CD14-positive monocyte (primary cell): ENCODE results near the gene TSHZ1. TPM values are rescaled to one million over a fixed set of nuclear protein-coding genes. Genes with fewer than 3 reads are reported as not detected.

Experiments
- DNase-seq, 3 donors: peaks; one replicate each; pipeline ENCODE4 v3.0.0-alpha.2; 2011 to 2022
- H2AFZ ChIP-seq: 2 replicates; pipeline ENCODE4 v1.6.0; 2012; ENCODE audit warnings: mild to moderate bottlenecking, low read depth, low read length, inconsistent platforms; ENCODE audit not compliant: insufficient read depth, poor library complexity, severe bottlenecking
- H3K27ac ChIP-seq, 2 donors: 1 replicate in 1 of 2; 2 replicates in 1 of 2; pipeline ENCODE4 v1.5.1; 2012 to 2013; ENCODE audit warnings: low read length in 2 of 2, control low read depth in 1 of 2, inconsistent platforms in 1 of 2, low read depth in 1 of 2, mild to moderate bottlenecking in 1 of 2
- H3K27me3 ChIP-seq, 2 donors: one replicate each; pipeline versions ENCODE4 v1.6.0 to v1.6.1; 2011 to 2013; ENCODE audit warnings: low read length in 2 of 2; ENCODE audit not compliant: control insufficient read depth in 2 of 2, insufficient read depth in 2 of 2
- H3K36me3 ChIP-seq, 2 donors: replicated peaks in 1 of 2; 1 replicate in 1 of 2; 2 replicates in 1 of 2; pipeline versions ENCODE4 v1.5.1 to v1.6.1; 2012 to 2013; ENCODE audit warnings: low read length in 2 of 2, control low read depth in 1 of 2, inconsistent platforms in 1 of 2, mild to moderate bottlenecking in 1 of 2; ENCODE audit not compliant: insufficient read depth in 2 of 2, control insufficient read depth in 1 of 2
- H3K4me1 ChIP-seq, 2 donors: 1 replicate in 1 of 2; 2 replicates in 1 of 2; pipeline versions ENCODE4 v1.5.1 to v1.6.1; 2012 to 2013; ENCODE audit warnings: low read length in 2 of 2, control low read depth in 1 of 2, inconsistent platforms in 1 of 2, mild to moderate bottlenecking in 1 of 2, moderate library complexity in 1 of 2; ENCODE audit not compliant: insufficient read depth in 2 of 2, control insufficient read depth in 1 of 2
- H3K4me2 ChIP-seq: replicated peaks from 2 replicates; pipeline ENCODE3; 2012; ENCODE audit warnings: low read length, moderate library complexity, mild to moderate bottlenecking; ENCODE audit not compliant: poor library complexity, severe bottlenecking; ENCODE audit errors: extremely low read depth
- H3K4me3 ChIP-seq, 3 experiments: fragments of 200-600 bp in 1 of 3; sonication (generic) in 1 of 3; replicated peaks in 1 of 3; 1 replicate in 2 of 3; 2 replicates in 1 of 3; pipeline ENCODE4 v1.5.1; 2011 to 2013; ENCODE audit warnings: low read length in 3 of 3, mild to moderate bottlenecking in 3 of 3, control low read depth in 2 of 3, low read depth in 2 of 3, inconsistent platforms in 1 of 3, moderate library complexity in 1 of 3
- H3K79me2 ChIP-seq: 2 replicates; pipeline ENCODE4 v1.6.0; 2012; ENCODE audit warnings: mild to moderate bottlenecking, control low read depth, inconsistent platforms, low read length, moderate library complexity; ENCODE audit not compliant: insufficient read depth
- H3K9ac ChIP-seq: 2 replicates; pipeline ENCODE4 v1.6.0; 2017; ENCODE audit warnings: low read length, mild to moderate bottlenecking; ENCODE audit not compliant: insufficient read depth, poor library complexity, severe bottlenecking
- H3K9me3 ChIP-seq, 2 donors: replicated peaks in 1 of 2; 1 replicate in 1 of 2; 2 replicates in 1 of 2; pipeline versions ENCODE4 v1.5.1 to v1.6.1; 2012 to 2013; ENCODE audit warnings: low read length in 2 of 2, control low read depth in 1 of 2; ENCODE audit not compliant: control insufficient read depth in 1 of 2, insufficient read depth in 1 of 2
- H4K20me1 ChIP-seq: 2 replicates; pipeline ENCODE4 v1.6.0; 2012; ENCODE audit warnings: mild to moderate bottlenecking, low read length, control low read depth, moderate library complexity; ENCODE audit not compliant: insufficient read depth
- H3K27ac Mint-ChIP-seq, 7 donors: one replicate each; pipeline ENCODE4 v1.8.0; 2020; ENCODE audit warnings: mild to moderate bottlenecking in 7 of 7, mixed read lengths in 7 of 7, moderate library complexity in 6 of 7, inconsistent platforms in 2 of 7
- H3K27me3 Mint-ChIP-seq, 3 donors: one replicate each; pipeline ENCODE4 v1.8.0; 2021 to 2022; ENCODE audit warnings: low read depth in 3 of 3, mild to moderate bottlenecking in 3 of 3, mixed read lengths in 3 of 3, moderate library complexity in 3 of 3, inconsistent platforms in 1 of 3
- H3K36me3 Mint-ChIP-seq, 2 donors: one replicate each; pipeline ENCODE4 v1.8.0; 2020; ENCODE audit warnings: mixed read lengths in 2 of 2, inconsistent platforms in 1 of 2, mild to moderate bottlenecking in 1 of 2
- H3K4me1 Mint-ChIP-seq: one replicate; pipeline ENCODE4 v1.8.0; 2020; ENCODE audit warnings: mild to moderate bottlenecking, mixed read lengths
- H3K4me3 Mint-ChIP-seq, 2 donors: one replicate each; pipeline ENCODE4 v1.8.0; 2020; ENCODE audit warnings: mild to moderate bottlenecking in 2 of 2, mixed read lengths in 2 of 2, moderate library complexity in 1 of 2
- H3K9me3 Mint-ChIP-seq, 7 donors: one replicate each; pipeline ENCODE4 v1.8.0; 2020 to 2022; ENCODE audit warnings: mixed read lengths in 7 of 7, mild to moderate bottlenecking in 6 of 7, moderate library complexity in 6 of 7, inconsistent platforms in 2 of 7
- CTCF ChIP-seq: fragments of 200-600 bp; IDR thresholded peaks from one replicate; pipeline ENCODE4 v1.8.0; 2022; ENCODE audit warnings: antibody characterized with exemption, mild to moderate bottlenecking
- whole genome bisulfite sequencing: methylation state at CpG from one replicate; pipeline ENCODE4 v1.1.5; 2013; ENCODE audit warnings: missing lambda C conversion rate; ENCODE audit not compliant: insufficient coverage; 5-methylcytosine and 5-hydroxymethylcytosine counted together
- intact Hi-C, 2 donors: fragments of 100-400 bp; cut with micrococcal nuclease; formaldehyde crosslinking; loops; one replicate each; pipeline versions ENCODE4 v1.15.0 to v1.15.1; 2023
- polyA plus RNA-seq, 3 donors: library from polyadenylated mRNA; depleted of rRNA in 1 of 3; unstranded in 2 of 3; stranded (reverse) in 1 of 3; fragments of 300-500 nt in 2 of 3; fragments of >200 nt in 1 of 3; fragmentation: Illumina TruSeq in 2 of 3; gene quantifications; 1 replicate in 2 of 3; 2 replicates in 1 of 3; pipeline ENCODE4 v1.2.3, GENCODE V29; 2012 to 2021

Gene TSHZ1
- polyA plus RNA-seq, 3 donors, result 0.76 to 3.3 (median 1.4) TPM

DNA sequence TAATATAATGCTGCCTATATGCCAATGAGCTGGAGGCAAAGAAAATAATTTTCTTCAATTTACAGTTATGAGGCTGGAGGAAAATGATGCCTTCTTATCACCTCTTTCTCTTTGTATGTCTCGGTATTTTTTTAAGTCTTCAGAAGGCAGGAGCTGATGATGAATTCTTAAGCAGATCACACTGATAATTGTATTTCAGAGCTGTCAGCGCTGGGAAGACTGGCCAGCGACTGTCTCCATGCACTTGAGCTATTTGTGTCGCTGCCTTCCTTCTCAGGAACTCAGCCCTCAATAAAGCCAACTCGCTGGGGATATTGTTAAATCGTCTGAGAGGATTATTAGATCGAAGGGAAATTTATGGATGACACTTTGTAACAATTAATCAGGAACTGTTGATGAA is 42.0 kb upstream of the TSHZ1 start:
- no peak overlapping the region for H3K27ac Mint-ChIP-seq
- 93% methylated on average over 2 of the region's 7 CpGs for WGBS
- peaks cover 10% of the 10 kb centered on the region for H3K4me1 Mint-ChIP-seq
- no peak for DNase-seq
- no peak overlapping the region for H3K4me3 Mint-ChIP-seq
- H2AFZ ChIP-seq, result no peak overlapping the region
- no peaks in the 10 kb centered on the region for H3K27me3 ChIP-seq
- no peak overlapping the region for H3K27ac ChIP-seq
- peaks cover 7 to 12% (median 11%) of the 10 kb centered on the region in 3 donors for H3K27me3 Mint-ChIP-seq
- H3K36me3 Mint-ChIP-seq, result no peaks in the 10 kb centered on the region
- H3K36me3 ChIP-seq, result no peaks in the 10 kb centered on the region
- no peaks in the 10 kb centered on the region for H3K79me2 ChIP-seq
- no peak overlapping the region for H3K4me2 ChIP-seq
- no peaks in the 10 kb centered on the region for H4K20me1 ChIP-seq
- intact Hi-C loops, result no loop called here
- no peak overlapping the region for H3K9ac ChIP-seq
- no peaks in the 10 kb centered on the region for H3K9me3 ChIP-seq
- peaks cover 0 to 5% of the 10 kb centered on the region in 2 donors for H3K4me1 ChIP-seq
- H3K9me3 Mint-ChIP-seq, result peaks cover 0 to 4% (median 2%) of the 10 kb centered on the region in 7 donors
- H3K4me3 ChIP-seq, result no peak overlapping the region
- TF ChIP-seq CTCF, result no peak

DNA sequence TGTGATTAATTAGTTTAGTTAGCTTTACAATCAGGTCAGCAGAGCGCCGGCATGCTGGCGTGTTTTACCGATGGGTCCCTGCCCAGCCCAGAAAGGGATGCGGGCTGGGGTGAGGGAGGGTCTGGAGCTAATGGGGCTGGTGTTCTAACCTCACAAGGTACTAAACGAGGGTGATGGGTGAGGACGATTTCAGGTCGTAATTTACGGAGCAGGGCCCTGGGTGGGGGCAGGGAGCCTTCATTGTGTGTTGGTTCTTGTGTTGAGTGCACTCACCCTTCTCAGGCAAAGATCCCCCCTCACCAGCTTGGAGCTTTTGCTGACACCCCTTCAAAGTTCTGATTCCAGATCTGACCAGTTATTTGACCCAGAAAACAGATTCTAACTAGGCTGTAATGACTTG is 41.2 kb upstream of the TSHZ1 start:
- no peaks in the 10 kb centered on the region for H4K20me1 ChIP-seq
- DNase-seq, result no peak
- no peak overlapping the region for H3K9ac ChIP-seq
- no peak overlapping the region for H3K27ac ChIP-seq
- no peak overlapping the region for H2AFZ ChIP-seq
- no peak overlapping the region for H3K4me3 Mint-ChIP-seq
- no peak for TF ChIP-seq CTCF
- no peak overlapping the region for H3K4me3 ChIP-seq
- peaks cover 7 to 12% (median 11%) of the 10 kb centered on the region in 3 donors for H3K27me3 Mint-ChIP-seq
- H3K4me1 Mint-ChIP-seq, result peaks cover 10% of the 10 kb centered on the region
- 89% methylated on average over 7 of the region's 9 CpGs for WGBS
- peaks cover 0 to 4% (median 2%) of the 10 kb centered on the region in 7 donors for H3K9me3 Mint-ChIP-seq
- H3K4me1 ChIP-seq, result peaks cover 0 to 5% of the 10 kb centered on the region in 2 donors
- H3K36me3 Mint-ChIP-seq, result no peaks in the 10 kb centered on the region
- H3K79me2 ChIP-seq, result no peaks in the 10 kb centered on the region
- intact Hi-C loops, result no loop called here
- no peaks in the 10 kb centered on the region for H3K9me3 ChIP-seq
- H3K27me3 ChIP-seq, result no peaks in the 10 kb centered on the region
- no peak overlapping the region for H3K4me2 ChIP-seq
- no peaks in the 10 kb centered on the region for H3K36me3 ChIP-seq
- no peak overlapping the region for H3K27ac Mint-ChIP-seq
